K562 (cell line): ENCODE results near the gene ENDOG. TPM values are rescaled to one million over a fixed set of nuclear protein-coding genes. Genes with fewer than 3 reads are reported as not detected.

ENCODE experiments used
- BRF1 ChIP-seq: IDR thresholded peaks from 3 replicates; pipeline ENCODE4 v1.6.1; 2011; ENCODE audit warnings: borderline replicate concordance, mild to moderate bottlenecking; ENCODE audit not compliant: insufficient read length; ENCODE audit errors: extremely low read depth
- CBFA2T2 ChIP-seq: fragments of 450-650 bp; conservative IDR thresholded peaks from 2 replicates; pipeline ENCODE4 v1.6.1; 2017; ENCODE audit warnings: mild to moderate bottlenecking
- CREB5 ChIP-seq: fragments of 250-450 bp; sonication (Bioruptor Pico); IDR thresholded peaks from 2 replicates; pipeline ENCODE4 v1.5.0; 2020; ENCODE audit warnings: mild to moderate bottlenecking
- DMBX1 ChIP-seq: fragments of 250-450 bp; sonication (Bioruptor Pico); IDR thresholded peaks from 2 replicates; pipeline ENCODE4 v1.8.0; 2022; ENCODE audit warnings: inconsistent platforms, mild to moderate bottlenecking, moderate library complexity, borderline replicate concordance
- ETV5 ChIP-seq: sonication (generic); formaldehyde crosslinking; IDR thresholded peaks from 2 replicates; pipeline ENCODE4 v1.4.0; 2020; ENCODE audit warnings: low read depth, mild to moderate bottlenecking, missing genetic modification reagents
- FOXO4 ChIP-seq: fragments of 450-650 bp; formaldehyde crosslinking; IDR thresholded peaks from 2 replicates; pipeline ENCODE4 v1.4.0; 2020; ENCODE audit warnings: mild to moderate bottlenecking, moderate library complexity
- KDM2B ChIP-seq: fragments of 250-450 bp; sonication (Bioruptor Pico); IDR thresholded peaks from 2 replicates; pipeline ENCODE4 v1.8.0; 2021; ENCODE audit warnings: mild to moderate bottlenecking, moderate library complexity
- MAZ ChIP-seq, 2 experiments: fragments of 450-650 bp in 1 of 2; sonication (generic) in 1 of 2; formaldehyde crosslinking; IDR thresholded peaks in 1 of 2; conservative IDR thresholded peaks in 1 of 2; 2 replicates each; pipeline versions ENCODE4 v1.4.0 to v1.5.0; 2020; ENCODE audit warnings: mild to moderate bottlenecking in 1 of 2, missing genetic modification reagents in 1 of 2
- NR1H2 ChIP-seq: sonication (generic); formaldehyde crosslinking; IDR thresholded peaks from 2 replicates; pipeline ENCODE4 v1.4.0; 2020; ENCODE audit warnings: mild to moderate bottlenecking, missing genetic modification reagents
- SLC30A9 ChIP-seq: fragments of 250-450 bp; sonication (Bioruptor Pico); IDR thresholded peaks from 2 replicates; pipeline ENCODE4 v1.8.0; 2022; ENCODE audit warnings: mild to moderate bottlenecking, moderate library complexity
- SRSF3 ChIP-seq: fragments of 200-400 bp; formaldehyde crosslinking; IDR thresholded peaks from 2 replicates; pipeline ENCODE4 v1.6.1; 2016; ENCODE audit warnings: mild to moderate bottlenecking, low read length, moderate library complexity; ENCODE audit not compliant: insufficient read depth
- STAG1 ChIP-seq: sonication (generic); formaldehyde crosslinking; IDR thresholded peaks from 2 replicates; pipeline ENCODE4 v1.5.0; 2020; ENCODE audit warnings: missing genetic modification reagents, borderline replicate concordance
- TOE1 ChIP-seq, 2 experiments: fragments of 450-650 bp in 1 of 2; sonication (generic) in 1 of 2; formaldehyde crosslinking in 1 of 2; IDR thresholded peaks; 2 replicates each; pipeline versions ENCODE4 v1.7.1 to v1.8.0; 2016 to 2022; ENCODE audit warnings: borderline replicate concordance in 2 of 2, mild to moderate bottlenecking in 2 of 2, antibody characterized with exemption in 1 of 2, inconsistent platforms in 1 of 2, low read depth in 1 of 2, missing genetic modification reagents in 1 of 2, moderate library complexity in 1 of 2
- ZKSCAN3 ChIP-seq: fragments of 250-450 bp; sonication (Bioruptor Pico); IDR thresholded peaks from 2 replicates; pipeline ENCODE4 v1.4.0; 2020
- ZNF407 ChIP-seq: fragments of 450-650 bp; IDR thresholded peaks from 2 replicates; pipeline ENCODE4 v1.6.1; 2016; ENCODE audit warnings: low read depth
- ZNF551 ChIP-seq: fragments of 250-450 bp; sonication (Bioruptor Pico); IDR thresholded peaks from 2 replicates; pipeline ENCODE4 v1.5.0; 2021; ENCODE audit warnings: mild to moderate bottlenecking, moderate library complexity
- polyA plus RNA-seq, 8 experiments: library from polyadenylated mRNA; depleted of rRNA in 4 of 8; stranded (reverse) in 5 of 8; unstranded in 3 of 8; fragments of >200 nt; fragmentation: Nextera tagmentation in 2 of 8; fragmentation: Illumina TruSeq in 1 of 8; extraction: Ambion mirVana in 2 of 8; extraction: Trizol in 1 of 8; gene quantifications; 2 replicates each; pipeline versions ENCODE4 v1.2.1 to v1.2.3, GENCODE V29; 2011 to 2014; ENCODE audit warnings: inconsistent platforms in 1 of 8, missing spikeins in 1 of 8
- total RNA-seq, 7 experiments: library from RNA; depleted of rRNA in 6 of 7; stranded (reverse); fragments of >200 nt in 6 of 7; fragmentation: Illumina TruSeq in 2 of 7; extraction: Trizol in 2 of 7; gene quantifications; 2 replicates each; pipeline versions ENCODE4 v1.2.1 to v1.2.3, GENCODE V29; 2011 to 2021; ENCODE audit warnings: low replicate concordance in 1 of 7

The ENDOG gene
- total and polyA plus RNA-seq, 9 of the 15 experiments (the other 6 are each of a cell fraction or from before 2014, with no cell fraction given), result 1.2 to 91.0 (median 25.5) TPM

- TF ChIP-seq FOXO4 (CRISPR knock-in tag) (no peak), ZNF407 (no peak; the same call in 1 of the 2 replicates), ETV5 (CRISPR knock-in tag) (peak; percentile 66), ZKSCAN3 (CRISPR knock-in tag) (no peak), SRSF3 (no peak), BRF1 (no peak), NR1H2 (CRISPR knock-in tag) (no peak; the same call in 1 of the 2 replicates), DMBX1 (CRISPR knock-in tag) (peak; percentile 71; the same call in 1 of the 2 replicates), KDM2B (CRISPR knock-in tag) (no peak), ZNF551 (CRISPR knock-in tag) (no peak), MAZ (CRISPR knock-in tag; conservative IDR thresholded peaks at IDR 0.05 in 1 of 2, IDR thresholded peaks at IDR 0.05 in 1 of 2) (0 out of 4 replicates have a peak, but pooled peaks of 1 of the 2 experiments have one; percentile 31), TOE1 (IDR thresholded peaks at IDR 0.05; ENCODE audit: borderline replicate concordance) (peak; percentile 23; the same call in 1 of the 2 replicates), TOE1 (CRISPR knock-in tag; IDR thresholded peaks at IDR 0.05; ENCODE audit: borderline replicate concordance, low read depth) (no peak), CREB5 (CRISPR knock-in tag) (no peak), CBFA2T2 (peak; percentile 88), STAG1 (CRISPR knock-in tag) (no peak), SLC30A9 (no peak)
Measured at GRCh38 chr9:128845186-128845931, 27.1 kb downstream of the ENDOG start (continued).
